C4-2B (cell line): ENCODE results near the gene ZNF106.

Experiments used
- H3K27ac ChIP-seq: fragments of 450-650 bp; 2 replicates; pipeline ENCODE4 v1.5.1; 2017
- ZFX ChIP-seq: fragments of 450-650 bp; IDR thresholded peaks from 2 replicates; pipeline ENCODE4 v1.6.1; 2017
- TF ChIP-seq, protein P1 (sequence below): fragments of 450-650 bp; conservative IDR thresholded peaks from 2 replicates; pipeline ENCODE4 v1.5.1; 2017; ENCODE audit warnings: mild to moderate bottlenecking

The ZNF106 gene

DNA sequence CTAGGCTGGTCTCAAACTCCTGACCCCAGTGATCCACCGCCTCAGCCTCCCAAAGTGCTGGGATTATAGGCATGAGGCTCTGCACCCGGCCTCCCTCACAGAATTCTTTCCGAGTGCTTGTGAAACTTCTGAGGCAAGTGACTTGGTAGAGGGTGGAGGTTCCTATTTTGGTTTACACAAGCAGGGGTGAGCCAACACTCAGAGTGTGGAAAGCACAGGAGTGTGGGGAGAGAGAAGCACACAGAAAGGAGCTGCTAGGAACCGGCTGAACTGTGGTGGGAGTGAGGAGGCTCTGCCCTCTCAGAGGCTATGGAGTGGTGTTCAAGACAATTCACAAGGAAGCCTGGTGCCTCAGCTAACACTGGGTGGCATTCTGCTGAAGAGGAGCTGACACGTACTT, 123.9 kb downstream of the ZNF106 start:
- H3K27ac ChIP-seq = no peak overlapping the region
- no peak for TF ChIP-seq ZFX
- TF ChIP-seq, protein P1, sequence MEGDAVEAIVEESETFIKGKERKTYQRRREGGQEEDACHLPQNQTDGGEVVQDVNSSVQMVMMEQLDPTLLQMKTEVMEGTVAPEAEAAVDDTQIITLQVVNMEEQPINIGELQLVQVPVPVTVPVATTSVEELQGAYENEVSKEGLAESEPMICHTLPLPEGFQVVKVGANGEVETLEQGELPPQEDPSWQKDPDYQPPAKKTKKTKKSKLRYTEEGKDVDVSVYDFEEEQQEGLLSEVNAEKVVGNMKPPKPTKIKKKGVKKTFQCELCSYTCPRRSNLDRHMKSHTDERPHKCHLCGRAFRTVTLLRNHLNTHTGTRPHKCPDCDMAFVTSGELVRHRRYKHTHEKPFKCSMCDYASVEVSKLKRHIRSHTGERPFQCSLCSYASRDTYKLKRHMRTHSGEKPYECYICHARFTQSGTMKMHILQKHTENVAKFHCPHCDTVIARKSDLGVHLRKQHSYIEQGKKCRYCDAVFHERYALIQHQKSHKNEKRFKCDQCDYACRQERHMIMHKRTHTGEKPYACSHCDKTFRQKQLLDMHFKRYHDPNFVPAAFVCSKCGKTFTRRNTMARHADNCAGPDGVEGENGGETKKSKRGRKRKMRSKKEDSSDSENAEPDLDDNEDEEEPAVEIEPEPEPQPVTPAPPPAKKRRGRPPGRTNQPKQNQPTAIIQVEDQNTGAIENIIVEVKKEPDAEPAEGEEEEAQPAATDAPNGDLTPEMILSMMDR = no peak

DNA sequence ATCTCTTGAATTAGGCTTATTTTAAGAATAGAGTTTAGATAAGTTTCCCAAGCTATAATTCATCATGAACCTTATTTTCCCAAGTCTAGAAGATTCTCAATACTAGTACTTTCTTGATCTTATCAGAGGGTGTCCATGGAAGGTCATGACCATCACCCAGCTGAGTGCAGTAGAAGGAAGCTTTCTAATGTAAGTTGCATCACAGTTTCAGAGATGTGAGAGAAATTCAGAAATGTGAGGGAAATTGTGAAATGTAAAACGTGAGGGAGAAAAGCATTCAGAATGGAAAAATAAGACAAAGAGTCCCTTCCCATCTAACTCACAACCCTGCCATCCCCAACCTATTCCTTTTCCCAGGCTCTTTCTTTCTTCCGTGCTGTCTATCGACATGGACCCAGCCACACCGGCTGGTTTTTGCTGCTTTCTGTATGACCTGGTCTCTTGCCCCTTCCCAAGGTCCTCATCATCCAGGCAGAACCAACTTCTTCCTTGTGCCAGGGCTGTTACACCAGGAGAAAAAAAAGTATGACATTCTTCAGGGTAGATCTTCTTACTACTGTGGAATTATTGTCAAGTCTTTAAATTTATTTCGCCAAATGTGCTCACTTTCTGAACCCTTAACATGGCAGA, 124.9 kb downstream of the ZNF106 start:
- TF ChIP-seq, protein P1 = no peak
- TF ChIP-seq ZFX = no peak
- no peak overlapping the region for H3K27ac ChIP-seq

DNA sequence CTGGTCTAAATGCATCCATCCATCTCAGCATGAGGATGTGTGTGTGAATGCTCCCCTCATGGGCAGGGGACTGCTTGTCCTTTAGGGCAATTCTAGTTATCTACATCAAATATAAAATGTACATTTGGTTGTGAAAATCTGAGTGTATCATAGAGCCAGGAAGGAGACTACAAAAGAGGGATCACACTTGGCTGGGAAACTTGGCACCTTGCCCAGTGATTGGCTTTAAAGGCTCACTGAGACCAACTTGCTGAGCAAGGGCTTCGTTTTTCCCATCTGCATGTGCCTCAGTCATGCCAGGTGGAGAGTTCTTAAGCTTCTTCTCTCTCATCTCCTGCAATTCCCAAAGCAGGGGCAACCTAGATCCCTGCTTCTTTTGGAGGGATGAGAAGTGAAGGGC, 126.4 kb downstream of the ZNF106 start:
- no peak overlapping the region for H3K27ac ChIP-seq
- no peak for TF ChIP-seq ZFX
- TF ChIP-seq, protein P1 = no peak

DNA sequence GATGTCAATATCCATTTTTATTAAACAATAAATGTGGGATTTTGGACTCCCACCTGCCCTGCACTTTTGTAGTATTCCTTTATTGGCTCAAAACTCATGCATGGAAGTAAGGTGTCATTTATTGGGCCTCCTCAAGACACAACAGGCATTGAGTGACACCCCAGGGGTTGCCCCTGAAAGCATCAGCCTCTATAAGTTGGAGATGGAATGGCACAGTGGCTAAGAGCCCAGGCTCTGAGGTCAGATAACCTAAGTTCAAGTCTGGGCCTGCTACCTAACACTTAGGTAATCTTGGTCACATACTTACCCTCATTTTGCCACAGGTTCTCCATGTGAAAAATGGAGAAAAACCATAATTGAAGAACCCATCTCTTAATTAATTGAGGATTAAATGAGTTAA, 127.0 kb downstream of the ZNF106 start:
- no peak overlapping the region for H3K27ac ChIP-seq
- TF ChIP-seq ZFX = no peak
- TF ChIP-seq, protein P1 = no peak

DNA sequence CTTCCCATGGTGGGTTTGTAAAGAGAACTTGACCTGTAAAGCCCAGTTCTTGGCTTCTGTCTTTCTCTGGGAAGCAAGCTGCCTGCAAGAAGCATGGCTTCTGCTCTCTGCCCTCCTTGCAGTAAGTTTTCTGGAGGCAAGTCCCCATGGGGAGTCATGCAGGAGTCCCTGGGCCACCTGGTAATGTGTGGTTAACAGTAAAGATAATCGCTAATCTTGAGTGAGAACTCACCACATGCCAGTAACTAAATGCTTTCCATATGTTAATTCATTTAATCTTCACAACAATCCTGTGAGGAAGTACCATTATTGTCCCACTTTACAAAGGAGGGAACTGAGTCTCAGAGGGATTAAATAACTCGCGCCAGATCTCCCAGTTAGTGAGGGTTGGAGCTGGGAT, 127.5 kb downstream of the ZNF106 start:
- no peak overlapping the region for H3K27ac ChIP-seq
- TF ChIP-seq ZFX = no peak
- TF ChIP-seq, protein P1 = no peak
